ENCODE measurements around the gene EDEM3. TPM values are rescaled to one million over a fixed set of nuclear protein-coding genes. Genes with fewer than 3 reads are reported as not detected.

Gene EDEM3
- 12.9 TPM for polyA plus RNA-seq (2013, experiment 1 of 2)
- polyA plus RNA-seq (2013, experiment 2 of 2), result 14.2 TPM

- no peak within 1 kb of the TSS for H3K4ac ChIP-seq (ENCODE audit: low read length)
- H3K36me3 ChIP-seq (replicated peaks in 1 of 2; ENCODE audit: control insufficient read depth in 2 of 2, insufficient read depth in 2 of 2, low read length in 2 of 2), result no peaks in the 10 kb centered on the region
- peak within 1 kb of the TSS; percentile 24 for H2BK15ac ChIP-seq (ENCODE audit: low read length)
- H3K18ac ChIP-seq (ENCODE audit: low read length), result peak within 1 kb of the TSS; percentile 95
- no peak within 1 kb of the TSS for H2BK5ac ChIP-seq (ENCODE audit: low read length)
- peak within 1 kb of the TSS; percentile 99 for H2AFZ ChIP-seq (ENCODE audit: low read length)
- H2AK5ac ChIP-seq (ENCODE audit: low read depth, low read length), result no peak within 1 kb of the TSS
- DNase-seq (ENCODE audit: low spot score), result peak; percentile 99
- no peak within 1 kb of the TSS for H2BK12ac ChIP-seq (ENCODE audit: low read length)
- no peak within 1 kb of the TSS for H4K91ac ChIP-seq (ENCODE audit: low read depth, low read length, poor library complexity)
- peaks cover 0 to 11% (median 2%) of the 10 kb centered on the region in 3 experiments for H3K27me3 ChIP-seq (ENCODE audit: control insufficient read depth in 3 of 3, insufficient read depth in 3 of 3, low read depth in 1 of 3, low read length in 3 of 3)
- WGBS, 2 donors (ENCODE audit: extremely low coverage in 2 of 2, insufficient read length in 2 of 2, insufficient replicate concordance in 1 of 2), result no CpG with 5 or more reads among the region's 76 CpGs
- peak within 1 kb of the TSS; percentile 91 for H3K27ac ChIP-seq (replicated peaks; ENCODE audit: low read length)
- H3K79me1 ChIP-seq (ENCODE audit: low read depth, low read length), result no peaks in the 10 kb centered on the region
- H3K23ac ChIP-seq (ENCODE audit: low read depth, low read length, poor library complexity), result peak within 1 kb of the TSS; percentile 98
- peak within 1 kb of the TSS; percentile 91 for H3K9ac ChIP-seq (ENCODE audit: low read depth, low read length, poor library complexity)
- H3K4me3 ChIP-seq (ENCODE audit: low read length in 2 of 2), result peak within 1 kb of the TSS; percentile 97 to 98
- peaks cover 0 to 2% of the 10 kb centered on the region in 2 donors for H3K4me1 ChIP-seq (ENCODE audit: control insufficient read depth in 2 of 2, insufficient read depth in 1 of 2, low read depth in 1 of 2, low read length in 2 of 2)
- peak within 1 kb of the TSS; percentile 39 for H3K14ac ChIP-seq (ENCODE audit: low read length)
- H3K4me2 ChIP-seq (ENCODE audit: insufficient read depth, low read length, poor library complexity, severe bottlenecking), result peak within 1 kb of the TSS; percentile 94
- no peak within 1 kb of the TSS for H2BK120ac ChIP-seq (ENCODE audit: low read depth, low read length)
- no peak within 1 kb of the TSS for H4K8ac ChIP-seq (ENCODE audit: low read depth, low read length)
- no peaks in the 10 kb centered on the region for H3K9me3 ChIP-seq (replicated peaks in 1 of 2; ENCODE audit: control insufficient read depth in 2 of 2, insufficient read depth in 1 of 2, low read depth in 1 of 2, low read length in 2 of 2)
These were observed at the start of gene EDEM3 for GRCh38 chr1:184754476-184755225. Gene EDEM3 (minus strand): TSS chr1:184754858. CDS start chr1:184754646, 212 bp downstream.

- Histone ChIP-seq H2BK12ac (ENCODE audit: low read length) (no peak overlapping the region), H3K23ac (ENCODE audit: low read depth, low read length, poor library complexity) (no peak overlapping the region), H2BK15ac (ENCODE audit: low read length) (no peak overlapping the region), H4K91ac (ENCODE audit: low read depth, low read length, poor library complexity) (no peak overlapping the region), H3K4ac (ENCODE audit: low read length) (no peak overlapping the region), H3K4me2 (ENCODE audit: insufficient read depth, low read length, poor library complexity, severe bottlenecking) (no peak overlapping the region), H3K9me3 (replicated peaks in 1 of 2; ENCODE audit: control insufficient read depth in 2 of 2, insufficient read depth in 1 of 2, low read depth in 1 of 2, low read length in 2 of 2) (no peaks in the 10 kb centered on the region), H4K8ac (ENCODE audit: low read depth, low read length) (no peak overlapping the region), H3K79me1 (ENCODE audit: low read depth, low read length) (no peaks in the 10 kb centered on the region), H3K4me3 (ENCODE audit: low read length in 2 of 2) (no peak overlapping the region), H3K14ac (ENCODE audit: low read length) (no peak overlapping the region), H2AK5ac (ENCODE audit: low read depth, low read length) (no peak overlapping the region), H2BK120ac (ENCODE audit: low read depth, low read length) (no peak overlapping the region), H3K27me3 (ENCODE audit: control insufficient read depth in 3 of 3, insufficient read depth in 3 of 3, low read depth in 1 of 3, low read length in 3 of 3) (no peaks in the 10 kb centered on the region), H2AFZ (ENCODE audit: low read length) (no peak overlapping the region), H3K18ac (ENCODE audit: low read length) (no peak overlapping the region), H3K36me3 (replicated peaks in 1 of 2; ENCODE audit: control insufficient read depth in 2 of 2, insufficient read depth in 2 of 2, low read length in 2 of 2) (no peaks in the 10 kb centered on the region), H3K4me1 (ENCODE audit: control insufficient read depth in 2 of 2, insufficient read depth in 1 of 2, low read depth in 1 of 2, low read length in 2 of 2) (no peaks in the 10 kb centered on the region), H2BK5ac (ENCODE audit: low read length) (no peak overlapping the region), H3K27ac (replicated peaks; ENCODE audit: low read length) (no peak overlapping the region), H3K9ac (ENCODE audit: low read depth, low read length, poor library complexity) (no peak overlapping the region)
- WGBS, 2 donors (ENCODE audit: extremely low coverage in 2 of 2, insufficient read length in 2 of 2, insufficient replicate concordance in 1 of 2), result no CpG with 5 or more reads among the region's 3 CpGs
- no peak for DNase-seq (ENCODE audit: low spot score)
These were observed 49.6 kb upstream of the EDEM3 start for GRCh38 chr1:184804220-184804619.

- H3K4me1 ChIP-seq (ENCODE audit: control insufficient read depth in 2 of 2, insufficient read depth in 1 of 2, low read depth in 1 of 2, low read length in 2 of 2), result no peaks in the 10 kb centered on the region
- no peak overlapping the region for H2BK15ac ChIP-seq (ENCODE audit: low read length)
- no peaks in the 10 kb centered on the region for H3K9me3 ChIP-seq (replicated peaks in 1 of 2; ENCODE audit: control insufficient read depth in 2 of 2, insufficient read depth in 1 of 2, low read depth in 1 of 2, low read length in 2 of 2)
- H3K4me3 ChIP-seq (ENCODE audit: low read length in 2 of 2), result no peak overlapping the region
- no peak overlapping the region for H2BK5ac ChIP-seq (ENCODE audit: low read length)
- H3K4ac ChIP-seq (ENCODE audit: low read length), result no peak overlapping the region
- no peak overlapping the region for H3K23ac ChIP-seq (ENCODE audit: low read depth, low read length, poor library complexity)
- no peaks in the 10 kb centered on the region for H3K27me3 ChIP-seq (ENCODE audit: control insufficient read depth in 3 of 3, insufficient read depth in 3 of 3, low read depth in 1 of 3, low read length in 3 of 3)
- no CpG with 5 or more reads among the region's 1 CpG for WGBS, 2 donors (ENCODE audit: extremely low coverage in 2 of 2, insufficient read length in 2 of 2, insufficient replicate concordance in 1 of 2)
- H3K9ac ChIP-seq (ENCODE audit: low read depth, low read length, poor library complexity), result no peak overlapping the region
- H2BK12ac ChIP-seq (ENCODE audit: low read length), result no peak overlapping the region
- H2AFZ ChIP-seq (ENCODE audit: low read length), result no peak overlapping the region
- no peaks in the 10 kb centered on the region for H3K36me3 ChIP-seq (replicated peaks in 1 of 2; ENCODE audit: control insufficient read depth in 2 of 2, insufficient read depth in 2 of 2, low read length in 2 of 2)
- no peak overlapping the region for H3K4me2 ChIP-seq (ENCODE audit: insufficient read depth, low read length, poor library complexity, severe bottlenecking)
- H3K27ac ChIP-seq (replicated peaks; ENCODE audit: low read length), result no peak overlapping the region
- no peak for DNase-seq (ENCODE audit: low spot score)
- H2AK5ac ChIP-seq (ENCODE audit: low read depth, low read length), result no peak overlapping the region
- H2BK120ac ChIP-seq (ENCODE audit: low read depth, low read length), result no peak overlapping the region
- no peaks in the 10 kb centered on the region for H3K79me1 ChIP-seq (ENCODE audit: low read depth, low read length)
- H3K14ac ChIP-seq (ENCODE audit: low read length), result no peak overlapping the region
- H4K8ac ChIP-seq (ENCODE audit: low read depth, low read length), result no peak overlapping the region
- no peak overlapping the region for H3K18ac ChIP-seq (ENCODE audit: low read length)
- no peak overlapping the region for H4K91ac ChIP-seq (ENCODE audit: low read depth, low read length, poor library complexity)
These were observed 48.5 kb upstream of the EDEM3 start for GRCh38 chr1:184803180-184803492.

- Histone ChIP-seq H2AFZ (ENCODE audit: low read length) (no peak overlapping the region), H3K4me1 (ENCODE audit: control insufficient read depth in 2 of 2, insufficient read depth in 1 of 2, low read depth in 1 of 2, low read length in 2 of 2) (no peaks in the 10 kb centered on the region), H3K36me3 (replicated peaks in 1 of 2; ENCODE audit: control insufficient read depth in 2 of 2, insufficient read depth in 2 of 2, low read length in 2 of 2) (no peaks in the 10 kb centered on the region), H3K27ac (replicated peaks; ENCODE audit: low read length) (no peak overlapping the region), H3K4me2 (ENCODE audit: insufficient read depth, low read length, poor library complexity, severe bottlenecking) (no peak overlapping the region), H2BK15ac (ENCODE audit: low read length) (no peak overlapping the region), H3K9ac (ENCODE audit: low read depth, low read length, poor library complexity) (no peak overlapping the region), H4K8ac (ENCODE audit: low read depth, low read length) (no peak overlapping the region), H3K79me1 (ENCODE audit: low read depth, low read length) (no peaks in the 10 kb centered on the region), H2AK5ac (ENCODE audit: low read depth, low read length) (no peak overlapping the region), H3K14ac (ENCODE audit: low read length) (no peak overlapping the region), H4K91ac (ENCODE audit: low read depth, low read length, poor library complexity) (no peak overlapping the region), H3K27me3 (ENCODE audit: control insufficient read depth in 3 of 3, insufficient read depth in 3 of 3, low read depth in 1 of 3, low read length in 3 of 3) (no peaks in the 10 kb centered on the region), H3K4me3 (ENCODE audit: low read length in 2 of 2) (no peak overlapping the region), H3K18ac (ENCODE audit: low read length) (no peak overlapping the region), H3K23ac (ENCODE audit: low read depth, low read length, poor library complexity) (no peak overlapping the region), H3K4ac (ENCODE audit: low read length) (no peak overlapping the region), H2BK12ac (ENCODE audit: low read length) (no peak overlapping the region), H2BK5ac (ENCODE audit: low read length) (no peak overlapping the region), H3K9me3 (replicated peaks in 1 of 2; ENCODE audit: control insufficient read depth in 2 of 2, insufficient read depth in 1 of 2, low read depth in 1 of 2, low read length in 2 of 2) (no peaks in the 10 kb centered on the region), H2BK120ac (ENCODE audit: low read depth, low read length) (no peak overlapping the region)
- no CpG with 5 or more reads among the region's 6 CpGs for WGBS, 2 donors (ENCODE audit: extremely low coverage in 2 of 2, insufficient read length in 2 of 2, insufficient replicate concordance in 1 of 2)
- no peak for DNase-seq (ENCODE audit: low spot score)
These were observed 47.9 kb upstream of the EDEM3 start for GRCh38 chr1:184802354-184803179.
